C4-2B (cell line): ENCODE data around the gene C17orf113.

Experiments
- CTCF ChIP-seq: fragments of 450-650 bp; conservative IDR thresholded peaks from 2 replicates; pipeline ENCODE4 v1.5.1; 2017; ENCODE audit warnings: mild to moderate bottlenecking
- ZFX ChIP-seq: fragments of 450-650 bp; IDR thresholded peaks from 2 replicates; pipeline ENCODE4 v1.6.1; 2017

GRCh38 chr17:42059815-42060214 is 9.4 kb upstream of the C17orf113 start:
- TF ChIP-seq CTCF (no peak), ZFX (no peak)
